Adipocyte (in vitro differentiated cells): ENCODE measurements around the gene INTS1.

Source experiments
- DNase-seq: peaks from one replicate; pipeline ENCODE4 v3.0.0-alpha.2; 2015; ENCODE audit warnings: low read depth
- H3K27me3 ChIP-seq: replicated peaks from 2 replicates; pipeline ENCODE4 v1.7.0; 2013; ENCODE audit warnings: mild to moderate bottlenecking, low read length, moderate library complexity; ENCODE audit not compliant: control insufficient read depth, insufficient read depth
- H3K36me3 ChIP-seq: 2 replicates; pipeline ENCODE4 v1.7.0; 2013; ENCODE audit warnings: low read length, mild to moderate bottlenecking, moderate library complexity; ENCODE audit not compliant: control insufficient read depth, insufficient read depth, severe bottlenecking
- H3K4me1 ChIP-seq: 2 replicates; pipeline ENCODE4 v1.7.0; 2013; ENCODE audit warnings: mild to moderate bottlenecking, low read length, moderate library complexity; ENCODE audit not compliant: control insufficient read depth, insufficient read depth
- H3K4me3 ChIP-seq: 2 replicates; pipeline ENCODE4 v1.7.0; 2013; ENCODE audit warnings: mild to moderate bottlenecking, low read length, moderate library complexity
- H3K9ac ChIP-seq: 2 replicates; pipeline ENCODE4 v1.7.0; 2013; ENCODE audit warnings: mild to moderate bottlenecking, low read length, moderate library complexity
- H3K9me3 ChIP-seq: 2 replicates; pipeline ENCODE4 v1.7.0; 2013; ENCODE audit warnings: mild to moderate bottlenecking, low read length, moderate library complexity; ENCODE audit not compliant: control insufficient read depth

INTS1 gene

GRCh38 chr7:1455955-1456354 is 48.2 kb downstream of the INTS1 start:
- no peak overlapping the region for H3K4me3 ChIP-seq

GRCh38 chr7:1455241-1455939 is 48.8 kb downstream of the INTS1 start:
- H3K36me3 ChIP-seq = no peaks in the 10 kb centered on the region
- peaks cover 29% of the 10 kb centered on the region for H3K4me1 ChIP-seq
- no peak for DNase-seq
- no peaks in the 10 kb centered on the region for H3K9me3 ChIP-seq
- no peak overlapping the region for H3K4me3 ChIP-seq
- no peaks in the 10 kb centered on the region for H3K27me3 ChIP-seq
- H3K9ac ChIP-seq = no peak overlapping the region

More at GRCh38 chr7:1455955-1456354, 48.2 kb downstream of the INTS1 start:
- H3K36me3 ChIP-seq = no peaks in the 10 kb centered on the region
- no peak for DNase-seq
- H3K27me3 ChIP-seq = no peaks in the 10 kb centered on the region
- no peak overlapping the region for H3K9ac ChIP-seq
- H3K4me1 ChIP-seq = peaks cover 34% of the 10 kb centered on the region
- no peaks in the 10 kb centered on the region for H3K9me3 ChIP-seq

- Histone ChIP-seq H3K4me3 (no peak overlapping the region), H3K27me3 (no peaks in the 10 kb centered on the region), H3K9me3 (no peaks in the 10 kb centered on the region), H3K9ac (no peak overlapping the region), H3K4me1 (peaks cover 24% of the 10 kb centered on the region), H3K36me3 (no peaks in the 10 kb centered on the region)
- no peak for DNase-seq
Observed at GRCh38 chr7:1454542-1454941, 49.6 kb downstream of the INTS1 start.

- Histone ChIP-seq H3K27me3 (no peaks in the 10 kb centered on the region), H3K4me3 (no peak overlapping the region), H3K4me1 (peaks cover 21% of the 10 kb centered on the region), H3K36me3 (no peaks in the 10 kb centered on the region), H3K9ac (no peak overlapping the region), H3K9me3 (no peaks in the 10 kb centered on the region)
- no peak for DNase-seq
Observed at GRCh38 chr7:1452205-1452604, 52.0 kb downstream of the INTS1 start.

GRCh38 chr7:1450987-1451386 is 53.2 kb downstream of the INTS1 start:
- no peak for DNase-seq
- Histone ChIP-seq H3K27me3 (no peaks in the 10 kb centered on the region), H3K4me3 (no peak overlapping the region), H3K9ac (no peak overlapping the region), H3K9me3 (no peaks in the 10 kb centered on the region), H3K36me3 (no peaks in the 10 kb centered on the region), H3K4me1 (peaks cover 17% of the 10 kb centered on the region)

- H3K9me3 ChIP-seq = no peaks in the 10 kb centered on the region
- no peak for DNase-seq
- H3K4me3 ChIP-seq = no peak overlapping the region
- no peak overlapping the region for H3K9ac ChIP-seq
- peaks cover 17% of the 10 kb centered on the region for H3K4me1 ChIP-seq
- H3K36me3 ChIP-seq = peaks cover 2% of the 10 kb centered on the region
- no peaks in the 10 kb centered on the region for H3K27me3 ChIP-seq
Observed at GRCh38 chr7:1450431-1450830, 53.8 kb downstream of the INTS1 start.

- Histone ChIP-seq H3K36me3 (peaks cover 3% of the 10 kb centered on the region), H3K9me3 (no peaks in the 10 kb centered on the region), H3K9ac (no peak overlapping the region), H3K4me3 (no peak overlapping the region), H3K27me3 (no peaks in the 10 kb centered on the region), H3K4me1 (peaks cover 13% of the 10 kb centered on the region)
- DNase-seq = no peak
Observed at GRCh38 chr7:1449951-1450350, 54.2 kb downstream of the INTS1 start.

- no peak for DNase-seq
- Histone ChIP-seq H3K27me3 (no peaks in the 10 kb centered on the region), H3K9me3 (no peaks in the 10 kb centered on the region), H3K36me3 (peaks cover 6% of the 10 kb centered on the region), H3K9ac (no peak overlapping the region), H3K4me3 (no peak overlapping the region), H3K4me1 (peaks cover 11% of the 10 kb centered on the region)
Observed at GRCh38 chr7:1449501-1449900, 54.7 kb downstream of the INTS1 start.

- H3K4me3 ChIP-seq = no peak overlapping the region
- peaks cover 9% of the 10 kb centered on the region for H3K36me3 ChIP-seq
- H3K27me3 ChIP-seq = no peaks in the 10 kb centered on the region
- peaks cover 11% of the 10 kb centered on the region for H3K4me1 ChIP-seq
- H3K9me3 ChIP-seq = no peaks in the 10 kb centered on the region
- DNase-seq = no peak
- H3K9ac ChIP-seq = no peak overlapping the region
Observed at GRCh38 chr7:1448958-1449357, 55.2 kb downstream of the INTS1 start.

GRCh38 chr7:1447551-1448244 is 56.5 kb downstream of the INTS1 start:
- no peak overlapping the region for H3K4me3 ChIP-seq
- peak; percentile 66 for DNase-seq
- H3K9me3 ChIP-seq = no peaks in the 10 kb centered on the region
- peaks cover 11% of the 10 kb centered on the region for H3K4me1 ChIP-seq
- H3K9ac ChIP-seq = peak overlapping the region; percentile 69
- peaks cover 9% of the 10 kb centered on the region for H3K36me3 ChIP-seq
- H3K27me3 ChIP-seq = no peaks in the 10 kb centered on the region

- no peaks in the 10 kb centered on the region for H3K9me3 ChIP-seq
- peak overlapping the region; percentile 69 for H3K9ac ChIP-seq
- no peak for DNase-seq
- no peak overlapping the region for H3K4me3 ChIP-seq
- H3K27me3 ChIP-seq = no peaks in the 10 kb centered on the region
- H3K4me1 ChIP-seq = peaks cover 11% of the 10 kb centered on the region
- H3K36me3 ChIP-seq = peaks cover 11% of the 10 kb centered on the region
Observed at GRCh38 chr7:1447112-1447511, 57.1 kb downstream of the INTS1 start.
